ENCODE data around the gene ARSB. TPM values are rescaled to one million over a fixed set of nuclear protein-coding genes. Genes with fewer than 3 reads are reported as not detected.

The ARSB gene
- total and polyA plus RNA-seq, 2 donors (not counting 1 experiment from before 2014, with no cell fraction given) = 4.6 to 9.8 TPM

DNA sequence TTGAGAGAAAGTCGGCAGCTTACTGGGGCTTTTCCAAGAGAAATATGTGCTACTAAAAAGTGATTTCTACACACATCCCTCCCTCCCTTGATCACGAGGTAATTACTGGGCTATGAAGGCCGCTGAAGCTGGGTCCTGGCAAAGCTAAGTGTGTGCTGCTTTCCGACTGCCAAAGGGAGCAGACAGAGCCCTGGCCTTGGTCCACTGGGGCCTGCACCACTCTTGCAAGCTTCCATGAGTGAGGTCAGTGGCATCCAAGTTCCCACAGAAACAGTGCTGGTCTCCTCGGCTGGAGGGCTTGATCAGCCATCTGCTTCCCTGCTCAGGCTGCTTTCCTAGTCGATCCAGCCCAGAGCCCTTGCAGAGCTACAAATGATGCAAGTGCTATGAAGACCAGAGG, 181.8 kb downstream of the ARSB start:
- no peaks in the 10 kb centered on the region for H3K4me1 ChIP-seq (ENCODE audit: control insufficient read depth in 2 of 2, insufficient read depth in 2 of 2, low read length in 2 of 2)
- no peaks in the 10 kb centered on the region for H3K79me2 ChIP-seq (ENCODE audit: control insufficient read depth, insufficient read depth, low read length)
- no peaks in the 10 kb centered on the region for H3K27me3 ChIP-seq (replicated peaks in 1 of 4; ENCODE audit: control extremely low read depth in 1 of 4, control insufficient read depth in 3 of 4, insufficient read depth in 4 of 4, low read length in 3 of 4)
- H3K36me3 ChIP-seq (replicated peaks in 1 of 2; ENCODE audit: control extremely low read depth in 1 of 2, control insufficient read depth in 1 of 2, extremely low read depth in 1 of 2, insufficient read depth in 2 of 2, low read length in 1 of 2) = no peaks in the 10 kb centered on the region
- peaks cover 2 to 8% (median 4%) of the 10 kb centered on the region in 3 donors for H3K9me3 ChIP-seq (ENCODE audit: control extremely low read depth in 1 of 3, control insufficient read depth in 2 of 3, insufficient read depth in 1 of 3, low read length in 2 of 3)
- no peak overlapping the region for H2AFZ ChIP-seq (ENCODE audit: insufficient read depth, low read depth, low read length, poor library complexity, severe bottlenecking)
- WGBS (ENCODE audit: insufficient coverage) = 98% methylated on average over 4 of the region's 6 CpGs
- H3K9ac ChIP-seq (ENCODE audit: low read length) = no peak overlapping the region
- H3K27ac ChIP-seq (ENCODE audit: low read length in 2 of 2) = no peak overlapping the region
- no peak overlapping the region for H3K4me3 Mint-ChIP-seq
- H3K27me3 Mint-ChIP-seq = no peaks in the 10 kb centered on the region
- H3K9me3 Mint-ChIP-seq (ENCODE audit: insufficient read depth) = peaks cover 6% of the 10 kb centered on the region
- no peak overlapping the region for H3K4me2 ChIP-seq (replicated peaks; ENCODE audit: low read depth, low read length, poor library complexity, severe bottlenecking)
- no peak for TF ChIP-seq EZH2 (IDR thresholded peaks at IDR 0.05; ENCODE audit: borderline replicate concordance, insufficient read depth, low read depth, low read length, poor library complexity, severe bottlenecking)
- TF ChIP-seq, protein P1, sequence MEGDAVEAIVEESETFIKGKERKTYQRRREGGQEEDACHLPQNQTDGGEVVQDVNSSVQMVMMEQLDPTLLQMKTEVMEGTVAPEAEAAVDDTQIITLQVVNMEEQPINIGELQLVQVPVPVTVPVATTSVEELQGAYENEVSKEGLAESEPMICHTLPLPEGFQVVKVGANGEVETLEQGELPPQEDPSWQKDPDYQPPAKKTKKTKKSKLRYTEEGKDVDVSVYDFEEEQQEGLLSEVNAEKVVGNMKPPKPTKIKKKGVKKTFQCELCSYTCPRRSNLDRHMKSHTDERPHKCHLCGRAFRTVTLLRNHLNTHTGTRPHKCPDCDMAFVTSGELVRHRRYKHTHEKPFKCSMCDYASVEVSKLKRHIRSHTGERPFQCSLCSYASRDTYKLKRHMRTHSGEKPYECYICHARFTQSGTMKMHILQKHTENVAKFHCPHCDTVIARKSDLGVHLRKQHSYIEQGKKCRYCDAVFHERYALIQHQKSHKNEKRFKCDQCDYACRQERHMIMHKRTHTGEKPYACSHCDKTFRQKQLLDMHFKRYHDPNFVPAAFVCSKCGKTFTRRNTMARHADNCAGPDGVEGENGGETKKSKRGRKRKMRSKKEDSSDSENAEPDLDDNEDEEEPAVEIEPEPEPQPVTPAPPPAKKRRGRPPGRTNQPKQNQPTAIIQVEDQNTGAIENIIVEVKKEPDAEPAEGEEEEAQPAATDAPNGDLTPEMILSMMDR (IDR thresholded peaks at IDR 0.05) = no peak
- ChIA-PET CTCF (no interaction called here), POLR2A (no interaction called here)
- H3K4me3 ChIP-seq (ENCODE audit: control extremely low read depth in 1 of 5, extremely low read depth in 1 of 5, insufficient read depth in 1 of 5, low read depth in 2 of 5, low read length in 4 of 5) = no peak overlapping the region
- peaks cover 9% of the 10 kb centered on the region for H3K4me1 Mint-ChIP-seq
- H4K20me1 ChIP-seq (ENCODE audit: control insufficient read depth, insufficient read depth, low read length, poor library complexity, severe bottlenecking) = no peaks in the 10 kb centered on the region
- no peak overlapping the region for H3K27ac Mint-ChIP-seq
- intact Hi-C loops (cut with micrococcal nuclease) = no loop called here
- DNase-seq = no peak
- no peak for ATAC-seq (ENCODE audit: low read depth)

DNA sequence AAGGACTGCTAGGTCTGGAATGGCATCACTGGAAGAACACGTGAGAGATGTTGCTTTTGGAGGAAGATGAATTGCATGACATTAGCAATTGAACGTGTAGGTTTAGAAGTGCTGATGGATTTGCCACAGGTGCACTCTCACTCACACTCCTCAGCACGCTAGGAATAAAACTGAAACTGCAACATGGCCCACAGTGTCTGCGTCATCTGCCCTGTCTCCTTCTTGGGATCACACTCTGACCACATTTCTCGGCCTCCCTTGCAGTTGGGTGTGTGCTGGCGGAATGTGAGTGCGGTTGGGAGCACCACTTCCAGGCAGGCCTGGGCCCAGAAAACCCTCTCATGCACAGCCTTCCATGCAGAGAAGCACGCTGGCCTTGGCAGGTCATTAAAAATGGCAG, 183.7 kb downstream of the ARSB start:
- POLR2A ChIA-PET = no interaction called here
- DNase-seq (no peak), ATAC-seq (ENCODE audit: low read depth) (no peak)
- Mint-ChIP-seq H3K27me3 (no peaks in the 10 kb centered on the region), H3K4me1 (peaks cover 23% of the 10 kb centered on the region), H3K4me3 (no peak overlapping the region), H3K9me3 (ENCODE audit: insufficient read depth) (peaks cover 6% of the 10 kb centered on the region), H3K27ac (no peak overlapping the region)
- H3K9me3 ChIP-seq (ENCODE audit: control extremely low read depth in 1 of 3, control insufficient read depth in 2 of 3, insufficient read depth in 1 of 3, low read length in 2 of 3) = peaks cover 2 to 8% (median 4%) of the 10 kb centered on the region in 3 donors
- no peak overlapping the region for H3K27ac ChIP-seq (ENCODE audit: low read length in 2 of 2)
- H2AFZ ChIP-seq (ENCODE audit: insufficient read depth, low read depth, low read length, poor library complexity, severe bottlenecking) = no peak overlapping the region
- no peak overlapping the region for H3K9ac ChIP-seq (ENCODE audit: low read length)
- CTCF ChIA-PET = no interaction called here
- H3K4me2 ChIP-seq (replicated peaks; ENCODE audit: low read depth, low read length, poor library complexity, severe bottlenecking) = no peak overlapping the region
- no peaks in the 10 kb centered on the region for H3K36me3 ChIP-seq (replicated peaks in 1 of 2; ENCODE audit: control extremely low read depth in 1 of 2, control insufficient read depth in 1 of 2, extremely low read depth in 1 of 2, insufficient read depth in 2 of 2, low read length in 1 of 2)
- no peak overlapping the region for H3K4me3 ChIP-seq (ENCODE audit: control extremely low read depth in 1 of 5, extremely low read depth in 1 of 5, insufficient read depth in 1 of 5, low read depth in 2 of 5, low read length in 4 of 5)
- 100% methylated on average over 8 of the region's 8 CpGs for WGBS (ENCODE audit: insufficient coverage)
- intact Hi-C loops (cut with micrococcal nuclease) = no loop called here
- H3K79me2 ChIP-seq (ENCODE audit: control insufficient read depth, insufficient read depth, low read length) = no peaks in the 10 kb centered on the region
- TF ChIP-seq, protein P1 (IDR thresholded peaks at IDR 0.05) = no peak
- no peak for TF ChIP-seq EZH2 (IDR thresholded peaks at IDR 0.05; ENCODE audit: borderline replicate concordance, insufficient read depth, low read depth, low read length, poor library complexity, severe bottlenecking)
- no peaks in the 10 kb centered on the region for H4K20me1 ChIP-seq (ENCODE audit: control insufficient read depth, insufficient read depth, low read length, poor library complexity, severe bottlenecking)
- peaks cover 0 to 6% of the 10 kb centered on the region in 2 donors for H3K4me1 ChIP-seq (ENCODE audit: control insufficient read depth in 2 of 2, insufficient read depth in 2 of 2, low read length in 2 of 2)
- no peaks in the 10 kb centered on the region for H3K27me3 ChIP-seq (replicated peaks in 1 of 4; ENCODE audit: control extremely low read depth in 1 of 4, control insufficient read depth in 3 of 4, insufficient read depth in 4 of 4, low read length in 3 of 4)
